Measurements from ENCODE around the gene NFYA.
"Not testable (repeated sequence)": the region's sequence is repeated elsewhere in the genome, so short reads cannot be mapped to it uniquely, and the experiment has no call there.

The NFYA gene

GRCh38 chr6:41100871-41101287 lies 28.1 kb downstream of the NFYA start:
- in situ Hi-C loops (cut with HindIII; ENCODE audit: low sequenced_read_pairs): no loop called here

- in situ Hi-C loops (cut with HindIII; ENCODE audit: low sequenced_read_pairs): no loop called here
Measured at GRCh38 chr6:41103847-41104246, 31.1 kb downstream of the NFYA start.

- in situ Hi-C loops (cut with HindIII; ENCODE audit: low sequenced_read_pairs): no loop called here
Measured at GRCh38 chr6:41111017-41111416, 38.2 kb downstream of the NFYA start.

- in situ Hi-C loops (cut with HindIII; ENCODE audit: low sequenced_read_pairs): not testable (repeated sequence)
Measured at GRCh38 chr6:41115027-41115426, 42.3 kb downstream of the NFYA start.

GRCh38 chr6:41119508-41119907 lies 46.7 kb downstream of the NFYA start:
- in situ Hi-C loops (cut with HindIII; ENCODE audit: low sequenced_read_pairs): no loop called here

- in situ Hi-C loops (cut with HindIII; ENCODE audit: low sequenced_read_pairs): no loop called here
Measured at GRCh38 chr6:41120058-41120457, 47.3 kb downstream of the NFYA start.

- in situ Hi-C loops (cut with HindIII; ENCODE audit: low sequenced_read_pairs): no loop called here
Measured at GRCh38 chr6:41122373-41122772, 49.6 kb downstream of the NFYA start.

- in situ Hi-C loops (cut with HindIII; ENCODE audit: low sequenced_read_pairs): no loop called here
Measured at GRCh38 chr6:41122918-41123317, 50.1 kb downstream of the NFYA start.

- in situ Hi-C loops (cut with HindIII; ENCODE audit: low sequenced_read_pairs): no loop called here
Measured at GRCh38 chr6:41125282-41125681, 52.5 kb downstream of the NFYA start.

- in situ Hi-C loops (cut with HindIII; ENCODE audit: low sequenced_read_pairs): no loop called here
Measured at GRCh38 chr6:41132254-41132653, 59.5 kb downstream of the NFYA start.

GRCh38 chr6:41135062-41135832 lies 62.5 kb downstream of the NFYA start:
- in situ Hi-C loops (cut with HindIII; ENCODE audit: low sequenced_read_pairs): no loop called here

GRCh38 chr6:41136911-41137310 lies 64.1 kb downstream of the NFYA start:
- in situ Hi-C loops (cut with HindIII; ENCODE audit: low sequenced_read_pairs): no loop called here

- in situ Hi-C loops (cut with HindIII; ENCODE audit: low sequenced_read_pairs): no loop called here
Measured at GRCh38 chr6:41147917-41148316, 75.1 kb downstream of the NFYA start.

Data from endothelial cell of hepatic sinusoid (primary cell).